ENCODE measurements around the gene CHRM4.
A peak's percentile ranks its signal among the peaks of the same experiment; 100 is the strongest.

Gene CHRM4

GRCh38 chr11:46402957-46403902 is 11.7 kb upstream of the CHRM4 start:
- DNase-seq = no peak

DNA sequence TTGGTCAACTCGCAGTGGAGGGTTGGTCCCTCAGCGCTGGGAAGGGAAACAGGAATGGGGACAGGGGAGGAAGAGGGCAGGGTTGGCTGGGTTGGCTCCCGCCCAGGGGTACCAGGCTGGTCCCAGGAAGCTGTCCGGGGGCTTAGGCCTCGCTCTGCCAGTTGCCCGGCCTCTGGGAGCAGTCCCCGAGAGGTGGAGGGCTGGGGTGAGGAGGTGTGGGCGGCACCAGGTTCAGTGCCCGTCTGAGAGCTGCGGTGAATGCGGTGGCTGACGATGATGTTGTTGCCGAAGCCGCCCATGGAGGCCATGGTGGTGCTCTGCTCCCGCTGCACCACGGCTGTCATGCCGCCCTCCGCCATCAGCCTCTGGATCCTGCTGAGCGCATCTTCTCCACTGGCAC is 6.0 kb upstream of the CHRM4 start:
- no peak for DNase-seq

DNA sequence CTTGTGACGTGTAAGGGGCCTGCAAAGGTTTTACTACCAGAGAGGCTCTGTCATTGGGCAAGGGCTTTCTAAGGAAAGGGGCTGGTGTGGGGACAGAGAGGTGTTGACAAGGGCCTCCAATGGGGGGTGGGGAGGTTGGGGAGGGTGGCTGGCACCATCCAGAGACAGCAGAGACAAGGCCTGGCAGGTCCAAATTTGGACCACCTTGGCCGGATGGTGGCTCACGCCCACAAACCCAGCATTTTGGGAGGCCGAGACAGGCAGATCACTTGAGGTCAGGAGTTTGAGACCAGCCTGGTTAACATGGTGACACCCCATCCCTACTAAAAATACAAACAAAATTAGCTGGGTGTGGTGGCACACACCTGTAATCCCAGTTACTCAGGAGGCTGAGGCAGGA is 2.2 kb upstream of the CHRM4 start:
- no peak for DNase-seq

GRCh38 chr11:46393231-46393616 is 1.6 kb upstream of the CHRM4 start:
- no peak for DNase-seq

DNA sequence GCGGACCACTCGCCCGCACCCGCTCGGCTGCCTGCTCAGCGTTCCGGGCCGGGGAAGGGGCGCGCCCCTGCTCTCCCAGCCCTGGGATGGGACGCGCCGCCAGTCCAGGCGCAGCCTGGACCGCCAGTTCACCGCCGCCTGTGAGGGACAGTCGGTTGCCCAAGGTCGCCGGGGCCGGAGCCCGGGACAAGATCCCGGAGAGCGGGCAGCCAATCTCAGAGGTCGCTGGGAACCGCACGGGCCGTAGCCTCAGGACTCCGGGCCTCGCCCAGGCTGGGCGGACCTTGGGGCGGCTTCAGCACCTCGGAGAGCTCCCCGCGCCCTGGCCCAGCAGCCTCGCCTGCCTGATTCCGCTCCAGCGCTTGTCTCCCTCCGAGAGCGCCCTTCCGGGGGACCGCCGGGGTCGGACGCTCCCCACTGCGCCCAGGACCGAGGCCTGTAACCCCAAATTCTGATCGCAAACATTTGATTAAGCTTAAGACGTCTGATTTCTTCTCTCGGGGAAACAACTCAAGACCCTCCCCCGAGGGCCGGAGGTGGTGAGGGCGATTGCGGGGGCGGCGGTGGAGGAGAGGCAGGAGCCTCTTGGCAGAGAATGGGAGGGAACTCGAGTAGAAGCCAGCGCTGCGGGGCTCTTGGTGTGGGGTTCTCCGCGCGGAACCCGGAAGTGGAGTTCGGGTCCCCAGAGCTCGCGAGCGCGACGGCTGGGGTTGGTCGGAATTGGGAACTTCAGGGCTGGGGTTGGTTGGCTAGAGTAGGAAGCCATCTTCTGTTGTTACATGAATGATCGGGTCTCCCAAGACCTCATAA is 1.1 kb upstream of the CHRM4 start:
- DNase-seq = peak in 43 of 51 donors; percentile 23 to 83 (median 57)

DNA sequence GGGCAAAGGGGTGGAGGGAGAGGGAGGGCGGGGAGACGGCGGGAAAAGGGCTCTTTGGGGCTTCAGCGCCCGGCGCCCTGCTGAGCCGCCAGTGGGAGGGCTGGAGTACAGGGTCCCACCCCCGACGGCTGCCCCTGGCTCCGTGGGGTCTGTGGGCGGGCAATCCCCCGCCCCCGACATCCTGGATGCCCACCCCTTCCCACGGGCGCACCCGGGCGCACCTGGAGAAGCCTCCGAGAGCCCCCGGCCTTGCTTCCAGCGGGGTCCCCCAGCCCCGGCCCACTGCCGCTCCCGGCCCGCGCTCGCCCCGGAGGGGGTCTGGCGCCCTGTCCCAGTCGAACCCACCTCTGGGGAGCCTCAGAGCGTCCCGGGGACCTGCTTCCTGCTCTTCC is 394 bp downstream of the CHRM4 start:
- DNase-seq = no peak

GRCh38 chr11:46390331-46391171 is 1.0 kb downstream of the CHRM4 start:
- DNase-seq = no peak

GRCh38 chr11:46389450-46390330 is 1.9 kb downstream of the CHRM4 start:
- DNase-seq = peak in 41 of 51 donors; percentile 15 to 79 (median 51)

- peak in 1 of 51 donors; percentile 23 for DNase-seq
These were observed 2.7 kb downstream of the CHRM4 start for GRCh38 chr11:46388619-46389449.

- DNase-seq = no peak
These were observed 3.5 kb downstream of the CHRM4 start for GRCh38 chr11:46387919-46388618.

DNA sequence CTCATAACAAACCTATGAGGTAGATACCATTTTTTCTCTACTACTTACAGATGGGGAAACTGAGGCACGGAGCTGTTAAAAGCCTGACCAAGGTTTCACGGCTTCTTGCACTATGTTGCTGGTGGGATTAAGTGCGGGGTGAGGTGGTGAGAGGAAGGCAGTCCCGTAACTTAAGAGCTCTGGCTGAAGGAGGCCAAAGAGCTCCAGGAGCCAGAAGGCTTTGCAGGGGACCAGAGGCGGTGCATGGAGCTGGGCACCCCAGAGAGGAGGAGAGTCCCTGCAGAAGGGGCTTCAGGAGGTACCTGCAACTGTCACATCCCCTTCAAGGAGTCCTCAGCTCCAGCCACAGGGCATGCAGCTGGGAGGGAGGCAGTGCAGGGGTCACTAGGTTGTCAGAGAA is 4.1 kb downstream of the CHRM4 start:
- no peak for DNase-seq

- DNase-seq = no peak
These were observed 4.9 kb downstream of the CHRM4 start for GRCh38 chr11:46386674-46387073.

GRCh38 chr11:46386005-46386578 is 5.5 kb downstream of the CHRM4 start:
- DNase-seq = no peak

DNA sequence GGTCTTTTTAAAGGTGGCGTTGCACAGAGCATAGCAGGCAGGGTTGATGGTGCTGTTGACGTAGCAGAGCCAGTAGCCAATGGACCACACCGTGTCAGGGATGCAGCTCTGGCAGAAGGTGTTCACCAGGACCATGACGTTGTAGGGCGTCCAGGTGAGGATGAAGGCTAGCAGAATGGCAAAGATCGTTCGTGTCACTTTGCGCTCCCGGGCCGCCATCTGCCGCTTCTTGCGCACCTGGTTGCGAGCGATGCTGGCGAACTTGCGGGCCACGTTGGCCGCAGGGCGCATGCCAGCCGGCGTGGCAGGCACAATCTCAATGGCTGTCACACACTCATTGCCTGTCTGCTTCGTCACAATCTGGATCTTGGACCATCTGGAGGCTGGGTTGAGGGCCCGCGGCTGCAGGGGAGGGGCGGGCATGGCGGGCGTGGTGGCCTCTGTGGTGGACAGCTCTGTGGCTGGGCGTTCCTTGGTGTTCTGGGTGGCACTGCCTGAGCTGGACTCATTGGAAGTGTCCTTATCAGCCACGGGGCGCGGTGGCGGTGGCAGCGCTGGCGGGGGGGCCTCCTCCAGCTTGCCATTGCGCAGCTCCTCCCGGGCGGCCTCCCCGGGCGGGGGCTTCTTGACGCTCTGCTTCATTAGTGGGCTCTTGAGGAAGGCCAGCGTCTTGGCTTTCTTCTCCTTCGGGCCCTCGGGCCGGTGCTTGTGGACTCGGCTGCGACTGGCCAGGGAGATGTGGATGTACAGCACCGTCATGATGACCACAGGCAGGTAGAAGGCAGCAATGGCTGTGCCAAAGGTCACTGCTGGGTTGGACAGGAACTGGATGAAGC is 6.2 kb downstream of the CHRM4 start:
- DNase-seq = no peak

- no peak for DNase-seq
These were observed 7.4 kb downstream of the CHRM4 start for GRCh38 chr11:46383974-46384701.

DNA sequence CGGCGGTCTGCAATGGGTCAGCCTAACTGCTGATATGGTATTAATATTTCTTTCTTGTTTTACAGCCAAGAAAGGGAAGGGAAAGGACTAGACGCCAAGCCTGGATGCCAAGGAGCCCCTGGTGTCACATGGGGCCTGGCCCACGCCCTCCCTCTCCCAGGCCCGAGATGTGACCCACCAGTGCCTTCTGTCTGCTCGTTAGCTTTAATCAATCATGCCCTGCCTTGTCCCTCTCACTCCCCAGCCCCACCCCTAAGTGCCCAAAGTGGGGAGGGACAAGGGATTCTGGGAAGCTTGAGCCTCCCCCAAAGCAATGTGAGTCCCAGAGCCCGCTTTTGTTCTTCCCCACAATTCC is 8.2 kb downstream of the CHRM4 start:
- no peak for DNase-seq

Data from hypothalamus (tissue), 51 donors.